Endothelial cell of umbilical vein (primary cell): ENCODE results near the gene DOCK6. TPM values are rescaled to one million over a fixed set of nuclear protein-coding genes. Genes with fewer than 3 reads are reported as not detected.
A peak's percentile ranks its signal among the peaks of the same experiment; 100 is the strongest.

ENCODE experiments used
- BruUV-seq: library from RNA; stranded (reverse); fragments of 400-500 nt; replicated peaks from 2 replicates; lab custom pipeline; 2021; lab: Mats Ljungman, UMichigan
- CTCF ChIA-PET: fragments of 300-600, 350-600 bp; sonication (Branson Sonifier 250); formaldehyde crosslinking; loops from one replicate; lab custom pipeline; 2021; ENCODE audit warnings: antibody characterized with exemption, inconsistent platforms; lab: Charles Lee
- POLR2A ChIA-PET: fragments of 300-600, 350-600 bp; sonication (Branson Sonifier 250); formaldehyde crosslinking; loops from one replicate; lab custom pipeline; 2021; ENCODE audit warnings: antibody characterized with exemption, inconsistent platforms; lab: Charles Lee
- DNase-seq: peaks from one replicate; pipeline ENCODE4 v3.0.0-alpha.2; 2011; ENCODE audit warnings: low read depth, low spot score
- FAIRE-seq: peaks from 2 replicates; lab custom pipeline; 2011; peaks lifted over from hg19 to GRCh38; lab: Jason Lieb, UNC
- H2AFZ ChIP-seq: 2 replicates; pipeline ENCODE4 v1.6.0; 2012; ENCODE audit warnings: low read depth, low read length, control low read depth, inconsistent platforms
- H3K27ac ChIP-seq: 2 replicates; pipeline ENCODE4 v1.5.1; 2011; ENCODE audit warnings: low read depth, mild to moderate bottlenecking, control low read depth, low read length, moderate library complexity; ENCODE audit not compliant: insufficient read depth
- H3K27me3 ChIP-seq, 2 experiments: 2 replicates each; pipeline versions ENCODE4 v1.6.0 to v1.6.1; 2011; ENCODE audit warnings: low read length in 2 of 2, mixed read lengths in 1 of 2; ENCODE audit not compliant: control insufficient read depth in 2 of 2, insufficient read depth in 2 of 2
- H3K36me3 ChIP-seq, 2 experiments: 2 replicates in 1 of 2; 3 replicates in 1 of 2; pipeline ENCODE4 v1.5.1; 2011; ENCODE audit warnings: low read length in 2 of 2, mild to moderate bottlenecking in 1 of 2, moderate library complexity in 1 of 2; ENCODE audit not compliant: control insufficient read depth in 2 of 2, insufficient read depth in 2 of 2; ENCODE audit errors: extremely low read depth in 1 of 2
- H3K4me1 ChIP-seq: 3 replicates; pipeline ENCODE4 v1.5.1; 2011; ENCODE audit warnings: mild to moderate bottlenecking, low read length; ENCODE audit not compliant: control insufficient read depth, insufficient read depth; ENCODE audit errors: extremely low read depth
- H3K4me2 ChIP-seq: 2 replicates; pipeline ENCODE4 v1.6.1; 2011; ENCODE audit warnings: low read length, control low read depth, mixed read lengths; ENCODE audit not compliant: insufficient read depth
- H3K4me3 ChIP-seq, 3 experiments: fragments of 200-600 bp in 1 of 3; sonication (generic), shearing (Covaris generic) in 1 of 3; replicated peaks in 1 of 3; 2 replicates each; pipeline ENCODE4 v1.5.1; 2011 to 2016; ENCODE audit warnings: control low read depth in 3 of 3, low read length in 3 of 3, mild to moderate bottlenecking in 2 of 3, inconsistent platforms in 1 of 3, low read depth in 1 of 3, moderate library complexity in 1 of 3; ENCODE audit not compliant: insufficient read depth in 1 of 3
- H3K79me2 ChIP-seq: 2 replicates; pipeline ENCODE4 v1.6.0; 2012; ENCODE audit warnings: low read length, inconsistent platforms; ENCODE audit not compliant: control insufficient read depth, insufficient read depth
- H3K9ac ChIP-seq: replicated peaks from 2 replicates; pipeline ENCODE3; 2011; ENCODE audit warnings: low read length, control low read depth; ENCODE audit not compliant: insufficient read depth; ENCODE audit errors: extremely low read depth
- H3K9me1 ChIP-seq: replicated peaks from 3 replicates; pipeline ENCODE4 v1.6.0; 2011; ENCODE audit warnings: mild to moderate bottlenecking, low read length; ENCODE audit not compliant: control insufficient read depth, insufficient read depth; ENCODE audit errors: extremely low read depth
- H3K9me3 ChIP-seq: replicated peaks from 2 replicates; pipeline ENCODE4 v1.5.1; 2012; ENCODE audit warnings: low read length, inconsistent platforms; ENCODE audit not compliant: control insufficient read depth, insufficient read depth
- H4K20me1 ChIP-seq: replicated peaks from 2 replicates; pipeline ENCODE3; 2011; ENCODE audit warnings: mild to moderate bottlenecking, low read length; ENCODE audit not compliant: control insufficient read depth, insufficient read depth; ENCODE audit errors: extremely low read depth
- EZH2 ChIP-seq: IDR thresholded peaks from 2 replicates; pipeline ENCODE4 v1.6.1; 2012; ENCODE audit warnings: borderline replicate concordance, low read depth, mild to moderate bottlenecking, moderate library complexity, low read length, inconsistent platforms; ENCODE audit not compliant: severe bottlenecking
- FOS ChIP-seq: IDR thresholded peaks from 2 replicates; pipeline ENCODE4 v1.6.1; 2011; ENCODE audit warnings: mild to moderate bottlenecking, low read length, moderate library complexity, borderline replicate concordance; ENCODE audit not compliant: insufficient read depth
- GATA2 ChIP-seq: IDR thresholded peaks from 2 replicates; pipeline ENCODE4 v1.7.0; 2011; ENCODE audit warnings: low read depth, mild to moderate bottlenecking, moderate library complexity, mixed read lengths, low read length; ENCODE audit not compliant: insufficient read length, insufficient read depth
- JUN ChIP-seq: IDR thresholded peaks from 2 replicates; pipeline ENCODE4 v1.6.1; 2011; ENCODE audit warnings: borderline replicate concordance, low read depth; ENCODE audit not compliant: insufficient read length, insufficient read depth
- MYC ChIP-seq: IDR thresholded peaks from one replicate; pipeline ENCODE4 v1.6.1; 2011; ENCODE audit warnings: mild to moderate bottlenecking, low read depth, low read length
- POLR2A ChIP-seq: IDR thresholded peaks from 2 replicates; pipeline ENCODE4 v1.6.1; 2012; ENCODE audit warnings: low read depth, mild to moderate bottlenecking, control low read depth, low read length
- POLR2AphosphoS5 ChIP-seq: IDR thresholded peaks from 2 replicates; pipeline ENCODE4 v1.6.1; 2012; ENCODE audit warnings: low read depth, mild to moderate bottlenecking, control low read depth, low read length, moderate library complexity; ENCODE audit not compliant: insufficient read depth
- dilution Hi-C: fragments of 300-500 bp; cut with MboI; formaldehyde crosslinking; loops from one replicate; pipeline ENCODE4 v1.15.0; 2019; ENCODE audit warnings: low sequenced_read_pairs; ENCODE audit not compliant: extremely low pct_ligation_motif_present
- intact Hi-C: fragments of 100-400 bp; cut with micrococcal nuclease; formaldehyde crosslinking; loops from one replicate; pipeline ENCODE4 v1.10.0; 2022
- polyA plus RNA-seq, 4 experiments: library from polyadenylated mRNA; depleted of rRNA in 3 of 4; stranded (reverse) in 3 of 4; unstranded in 1 of 4; fragments of >200 nt; gene quantifications; 2 replicates each; pipeline versions ENCODE4 v1.2.1 to v1.2.3, GENCODE V29; 2011 to 2012; ENCODE audit warnings: missing spikeins in 1 of 4
- total RNA-seq: library from RNA; stranded (reverse); gene quantifications from 2 replicates; pipeline ENCODE4 v1.2.3, GENCODE V29; 2021
- TF ChIP-seq, protein P1 (sequence below): IDR thresholded peaks from 2 replicates; pipeline ENCODE4 v1.6.1; 2011; ENCODE audit not compliant: insufficient read depth, insufficient read length
- TF ChIP-seq, protein P2 (sequence below), 2 donors: IDR thresholded peaks; 1 replicate in 1 of 2; 2 replicates in 1 of 2; pipeline ENCODE4 v1.5.1; 2011; ENCODE audit warnings: low read length in 2 of 2, mild to moderate bottlenecking in 2 of 2, moderate library complexity in 2 of 2, control low read depth in 1 of 2, inconsistent platforms in 1 of 2, low read depth in 1 of 2; ENCODE audit not compliant: insufficient read depth in 1 of 2; ENCODE audit errors: extremely low read depth in 1 of 2

The DOCK6 gene
- total and polyA plus RNA-seq, 2 donors (not counting 3 experiments of a cell fraction or from before 2014, with no cell fraction given): 126 to 334 TPM

DNA sequence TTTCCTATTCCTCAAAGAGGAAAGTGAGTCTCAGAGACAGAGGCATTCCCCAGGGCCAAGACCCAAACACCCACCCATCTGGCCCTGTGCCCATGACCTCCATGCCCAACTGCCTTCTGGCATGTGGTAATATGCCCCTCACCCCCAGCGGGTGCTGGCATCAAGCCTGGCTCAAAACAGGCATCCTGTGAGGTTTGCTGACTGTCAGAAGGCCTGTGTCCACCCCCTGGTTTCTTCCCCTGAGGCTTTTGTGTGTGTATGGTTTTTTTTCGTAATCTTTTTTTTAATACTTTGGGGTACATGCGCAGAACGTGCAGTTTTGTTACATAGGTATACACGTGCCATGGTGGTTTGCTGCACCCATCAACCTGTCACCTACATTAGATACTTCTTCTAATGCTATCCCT, 57.4 kb downstream of the DOCK6 start:
- POLR2A ChIA-PET: interaction anchor here (0.7 kb wide), 1 partner anchor 108 kb away, joined by 3 read pairs; no protein-coding TSS in a partner anchor
- no peak overlapping the region for H3K4me2 ChIP-seq

More for the DNA sequence above, 57.4 kb downstream of the DOCK6 start:
- CTCF ChIA-PET: interaction anchor here (1.2 to 7.6 kb wide), 4 partner anchors 66 to 169 kb away, joined by 3 to 116 read pairs (median 17); no protein-coding TSS in a partner anchor
- dilution Hi-C loops: no loop called here
- FAIRE-seq: peak; percentile 4
- Histone ChIP-seq H3K9ac (no peak overlapping the region), H3K79me2 (no peaks in the 10 kb centered on the region), H3K27ac (no peak overlapping the region), H3K27me3 (no peaks in the 10 kb centered on the region), H3K9me1 (no peaks in the 10 kb centered on the region), H3K4me3 (no peak overlapping the region), H3K36me3 (peaks cover 5 to 37% of the 10 kb centered on the region in 2 experiments), H4K20me1 (no peaks in the 10 kb centered on the region), H3K4me1 (peaks cover 5% of the 10 kb centered on the region), H2AFZ (no peak overlapping the region), H3K9me3 (no peaks in the 10 kb centered on the region)
- intact Hi-C loops: loop anchor here (5.0 kb wide), 1 partner anchor 268 kb away; no protein-coding TSS in a partner anchor
- no peak for DNase-seq
- BruUV-seq: no TSS peak
- TF ChIP-seq, protein P1, sequence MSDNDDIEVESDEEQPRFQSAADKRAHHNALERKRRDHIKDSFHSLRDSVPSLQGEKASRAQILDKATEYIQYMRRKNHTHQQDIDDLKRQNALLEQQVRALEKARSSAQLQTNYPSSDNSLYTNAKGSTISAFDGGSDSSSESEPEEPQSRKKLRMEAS: no peak
- TF ChIP-seq, protein P2, sequence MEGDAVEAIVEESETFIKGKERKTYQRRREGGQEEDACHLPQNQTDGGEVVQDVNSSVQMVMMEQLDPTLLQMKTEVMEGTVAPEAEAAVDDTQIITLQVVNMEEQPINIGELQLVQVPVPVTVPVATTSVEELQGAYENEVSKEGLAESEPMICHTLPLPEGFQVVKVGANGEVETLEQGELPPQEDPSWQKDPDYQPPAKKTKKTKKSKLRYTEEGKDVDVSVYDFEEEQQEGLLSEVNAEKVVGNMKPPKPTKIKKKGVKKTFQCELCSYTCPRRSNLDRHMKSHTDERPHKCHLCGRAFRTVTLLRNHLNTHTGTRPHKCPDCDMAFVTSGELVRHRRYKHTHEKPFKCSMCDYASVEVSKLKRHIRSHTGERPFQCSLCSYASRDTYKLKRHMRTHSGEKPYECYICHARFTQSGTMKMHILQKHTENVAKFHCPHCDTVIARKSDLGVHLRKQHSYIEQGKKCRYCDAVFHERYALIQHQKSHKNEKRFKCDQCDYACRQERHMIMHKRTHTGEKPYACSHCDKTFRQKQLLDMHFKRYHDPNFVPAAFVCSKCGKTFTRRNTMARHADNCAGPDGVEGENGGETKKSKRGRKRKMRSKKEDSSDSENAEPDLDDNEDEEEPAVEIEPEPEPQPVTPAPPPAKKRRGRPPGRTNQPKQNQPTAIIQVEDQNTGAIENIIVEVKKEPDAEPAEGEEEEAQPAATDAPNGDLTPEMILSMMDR (IDR thresholded peaks at IDR 0.05; ENCODE audit: extremely low read depth in 1 of 2, insufficient read depth in 1 of 2, low read depth in 1 of 2, low read length in 2 of 2): no peak
- TF ChIP-seq POLR2A: no peak
- TF ChIP-seq POLR2AphosphoS5: no peak
- TF ChIP-seq JUN: no peak
- TF ChIP-seq EZH2: no peak
- no peak for TF ChIP-seq MYC
- TF ChIP-seq GATA2: no peak
- no peak for TF ChIP-seq FOS
